MCF 10A (cell line): ENCODE results near the gene DPT. TPM values are rescaled to one million over a fixed set of nuclear protein-coding genes. Genes with fewer than 3 reads are reported as not detected.

ENCODE experiments used
- Bru-seq: library from RNA; stranded (reverse); fragments of 400-500 nt; gene quantifications from one replicate; lab custom pipeline; 2021; lab: Mats Ljungman, UMichigan
- BruChase-seq, 2 experiments: library from RNA; stranded (reverse); fragments of 400-500 nt; gene quantifications; one replicate each; lab custom pipeline; 2021; lab: Mats Ljungman, UMichigan
- BruUV-seq: library from RNA; stranded (reverse); fragments of 400-500 nt; replicated peaks from 2 replicates; lab custom pipeline; 2021; lab: Mats Ljungman, UMichigan
- CTCF ChIA-PET: fragments of 300-600 bp; sonication (Branson Sonifier 250); formaldehyde crosslinking; extraction: SDS; loops from one replicate; lab custom pipeline; 2021; ENCODE audit warnings: antibody characterized with exemption, inconsistent platforms; lab: Yijun Ruan, JAX
- POLR2A ChIA-PET: fragments of 300-600, 350-650 bp; sonication (Branson Sonifier 250); formaldehyde crosslinking; extraction: SDS; loops from one replicate; lab custom pipeline; 2020; ENCODE audit warnings: antibody characterized with exemption, inconsistent platforms; lab: Yijun Ruan, JAX
- DNase-seq: peaks from one replicate; pipeline ENCODE4 v3.0.0-alpha.2; 2018; ENCODE audit not compliant: unreplicated experiment
- H3K27ac Mint-ChIP-seq: one replicate; pipeline ENCODE4 v1.8.0; 2022; ENCODE audit warnings: mild to moderate bottlenecking, low read depth, mixed read lengths; ENCODE audit not compliant: unreplicated experiment
- H3K27me3 Mint-ChIP-seq: one replicate; pipeline ENCODE4 v1.8.0; 2022; ENCODE audit warnings: mixed read lengths; ENCODE audit not compliant: insufficient read depth, unreplicated experiment
- H3K36me3 Mint-ChIP-seq: one replicate; pipeline ENCODE4 v1.8.0; 2022; ENCODE audit warnings: mild to moderate bottlenecking, moderate library complexity, mixed read lengths; ENCODE audit not compliant: insufficient read depth, unreplicated experiment
- H3K4me1 Mint-ChIP-seq: one replicate; pipeline ENCODE4 v1.8.0; 2022; ENCODE audit warnings: mixed read lengths; ENCODE audit not compliant: insufficient read depth, unreplicated experiment
- H3K4me3 Mint-ChIP-seq: one replicate; pipeline ENCODE4 v1.8.0; 2022; ENCODE audit warnings: mild to moderate bottlenecking, moderate library complexity, mixed read lengths; ENCODE audit not compliant: unreplicated experiment
- H3K9me3 Mint-ChIP-seq: one replicate; pipeline ENCODE4 v1.8.0; 2022; ENCODE audit warnings: mixed read lengths; ENCODE audit not compliant: unreplicated experiment
- intact Hi-C: fragments of 100-400 bp; cut with micrococcal nuclease; formaldehyde crosslinking; loops from 2 replicates; pipeline ENCODE4 v1.14.1; 2022
- long read RNA-seq: library from polyadenylated mRNA; stranded (forward); transcript quantifications from one replicate; pipeline ENCODE4 v2.0.0, GENCODE V29; 2022
- total RNA-seq: library from RNA; stranded (reverse); gene quantifications from 2 replicates; pipeline ENCODE4 v1.2.3, GENCODE V29; 2022
- TF ChIP-seq, protein P1 (sequence below): fragments of 200-600 bp; IDR thresholded peaks from one replicate; pipeline ENCODE4 v1.8.0; 2022; ENCODE audit warnings: antibody characterized with exemption, mild to moderate bottlenecking; ENCODE audit not compliant: unreplicated experiment

Gene DPT
- 1.1 and 1.9 TPM in 2 replicates for total RNA-seq
- Bru-seq, nascent RNA, result percentile 20 among the genes with signal in this experiment
- BruChase-seq, experiment 1, labeled RNA remaining after a 6-hour chase, result percentile 30 among the genes with signal in this experiment
- percentile 25 among the genes with signal in this experiment for BruChase-seq, experiment 2, labeled RNA remaining after a 2-hour chase
- long read RNA-seq, transcript DPT-201 (4 exons, 1,786 nt), result major isoform, 8 of 8 reads
- long read RNA-seq, partial matches to known transcripts, result 0 of 8 reads
- long read RNA-seq, other reads (novel, unspliced or antisense), result 0 of 8 reads

- Mint-ChIP-seq H3K27me3 (no peaks in the 10 kb centered on the region), H3K4me1 (peaks cover 16% of the 10 kb centered on the region), H3K9me3 (no peaks in the 10 kb centered on the region), H3K4me3 (no peak within 1 kb of the TSS), H3K27ac (no peak within 1 kb of the TSS), H3K36me3 (no peaks in the 10 kb centered on the region)
- peak; percentile 33 for DNase-seq
- no TSS peak for BruUV-seq
- POLR2A ChIA-PET, result no interaction called here
- TF ChIP-seq, protein P1, sequence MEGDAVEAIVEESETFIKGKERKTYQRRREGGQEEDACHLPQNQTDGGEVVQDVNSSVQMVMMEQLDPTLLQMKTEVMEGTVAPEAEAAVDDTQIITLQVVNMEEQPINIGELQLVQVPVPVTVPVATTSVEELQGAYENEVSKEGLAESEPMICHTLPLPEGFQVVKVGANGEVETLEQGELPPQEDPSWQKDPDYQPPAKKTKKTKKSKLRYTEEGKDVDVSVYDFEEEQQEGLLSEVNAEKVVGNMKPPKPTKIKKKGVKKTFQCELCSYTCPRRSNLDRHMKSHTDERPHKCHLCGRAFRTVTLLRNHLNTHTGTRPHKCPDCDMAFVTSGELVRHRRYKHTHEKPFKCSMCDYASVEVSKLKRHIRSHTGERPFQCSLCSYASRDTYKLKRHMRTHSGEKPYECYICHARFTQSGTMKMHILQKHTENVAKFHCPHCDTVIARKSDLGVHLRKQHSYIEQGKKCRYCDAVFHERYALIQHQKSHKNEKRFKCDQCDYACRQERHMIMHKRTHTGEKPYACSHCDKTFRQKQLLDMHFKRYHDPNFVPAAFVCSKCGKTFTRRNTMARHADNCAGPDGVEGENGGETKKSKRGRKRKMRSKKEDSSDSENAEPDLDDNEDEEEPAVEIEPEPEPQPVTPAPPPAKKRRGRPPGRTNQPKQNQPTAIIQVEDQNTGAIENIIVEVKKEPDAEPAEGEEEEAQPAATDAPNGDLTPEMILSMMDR, result no peak
- CTCF ChIA-PET, result interaction anchor here (0.6 to 1.8 kb wide), 2 partner anchors 10 to 328 kb away, joined by 3 to 7 read pairs; no protein-coding TSS in a partner anchor
- intact Hi-C loops, result no loop called here
These were observed at the start of gene DPT for GRCh38 chr1:168728473-168729404. TSS of gene DPT (minus strand) at chr1:168729206. CDS start at chr1:168729174, 32 bp downstream.

DNA sequence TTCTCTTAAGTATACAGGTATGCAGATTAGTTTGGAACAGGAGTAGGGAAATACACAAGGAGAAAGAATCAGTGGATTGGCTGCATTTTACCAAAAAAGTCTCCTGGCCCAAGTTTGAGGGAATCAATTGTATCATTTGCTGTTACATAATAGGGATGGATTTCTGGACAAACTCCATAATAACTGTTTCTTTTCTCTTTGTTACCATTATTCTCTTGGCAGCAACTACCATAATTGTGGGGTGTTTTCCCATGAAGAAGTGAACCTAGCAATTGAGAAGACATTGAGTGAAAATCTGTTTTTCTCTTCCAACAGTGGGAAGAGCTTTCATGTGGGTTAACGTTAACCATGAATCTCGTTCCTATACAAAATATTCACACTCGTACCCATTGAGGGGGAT, 46.4 kb upstream of the DPT start:
- intact Hi-C loops, result no loop called here
- no peak for DNase-seq
- TF ChIP-seq, protein P1, result no peak
- Mint-ChIP-seq H3K9me3 (no peaks in the 10 kb centered on the region), H3K4me3 (no peak overlapping the region), H3K27ac (no peak overlapping the region), H3K27me3 (no peaks in the 10 kb centered on the region), H3K4me1 (peaks cover 4% of the 10 kb centered on the region), H3K36me3 (no peaks in the 10 kb centered on the region)
- POLR2A ChIA-PET, result interaction anchor here (1.0 to 2.0 kb wide), 4 partner anchors 9 to 290 kb away, joined by 3 to 10 read pairs (median 7); no protein-coding TSS in a partner anchor
- CTCF ChIA-PET, result interaction anchor here (0.6 to 1.8 kb wide), 5 partner anchors 9 to 172 kb away, joined by 3 to 7 read pairs (median 3); no protein-coding TSS in a partner anchor
- no TSS peak for BruUV-seq

GRCh38 chr1:168774241-168774640, 45.2 kb upstream of the DPT start:
- TF ChIP-seq, protein P1, result no peak
- intact Hi-C loops, result no loop called here
- no peaks in the 10 kb centered on the region for H3K36me3 Mint-ChIP-seq
- H3K9me3 Mint-ChIP-seq, result no peaks in the 10 kb centered on the region
- CTCF ChIA-PET, result interaction anchor here (0.6 to 1.8 kb wide), 5 partner anchors 10 to 341 kb away, joined by 3 to 7 read pairs (median 3); no protein-coding TSS in a partner anchor
- peak; percentile 12 for DNase-seq
- H3K4me3 Mint-ChIP-seq, result no peak overlapping the region
- POLR2A ChIA-PET, result interaction anchor here (1.5 to 2.0 kb wide), 3 partner anchors 10 to 18 kb away, joined by 4 to 10 read pairs (median 10); no protein-coding TSS in a partner anchor
- H3K27ac Mint-ChIP-seq, result no peak overlapping the region
- no TSS peak for BruUV-seq
- no peaks in the 10 kb centered on the region for H3K27me3 Mint-ChIP-seq
- H3K4me1 Mint-ChIP-seq, result peaks cover 4% of the 10 kb centered on the region
